Motor neuron (in vitro differentiated cells): ENCODE measurements around the gene PPP1R36. TPM values are rescaled to one million over a fixed set of nuclear protein-coding genes. Genes with fewer than 3 reads are reported as not detected.
A peak's percentile ranks its signal among the peaks of the same experiment; 100 is the strongest.
"Not testable (repeated sequence)": the region's sequence is repeated elsewhere in the genome, so short reads cannot be mapped to it uniquely, and the experiment has no call there.

ENCODE experiments used
- ATAC-seq, 8 experiments: fragments of 200-7000 bp; cut with Tn5 transposase; replicated peaks in 6 of 8; 2 replicates each; pipeline ENCODE4 v1.8.0; 2021; ENCODE audit warnings: mild to moderate bottlenecking in 8 of 8, moderate library complexity in 8 of 8
- H3K27ac ChIP-seq, 2 donors: fragments of 250-450 bp; sonication (Bioruptor Pico); 2 replicates each; pipeline ENCODE4 v1.9.0; 2021; ENCODE audit warnings: antibody characterized with exemption in 2 of 2, mild to moderate bottlenecking in 2 of 2, moderate library complexity in 1 of 2
- H3K4me1 ChIP-seq, 2 donors: fragments of 250-450 bp; sonication (Bioruptor Pico); replicated peaks in 1 of 2; 2 replicates each; pipeline ENCODE4 v1.6.1; 2021; ENCODE audit warnings: antibody characterized with exemption in 2 of 2, mild to moderate bottlenecking in 2 of 2, moderate library complexity in 1 of 2
- H3K4me3 ChIP-seq, 5 donors: fragments of 250-450 bp; sonication (Bioruptor Pico); 2 replicates each; pipeline ENCODE4 v1.9.0; 2021; ENCODE audit warnings: antibody characterized with exemption in 5 of 5, mild to moderate bottlenecking in 5 of 5, moderate library complexity in 4 of 5
- WGBS, 10 experiments: fragments of 450-650 bp; shearing (Covaris generic); methylation state at CpG; one replicate each; pipeline ENCODE4 v1.0.0; 2022; 5-methylcytosine and 5-hydroxymethylcytosine counted together
- in situ Hi-C, 9 experiments: fragments of 400-800 bp; cut with MboI; loops; one replicate each; pipeline ENCODE4 v1.15.0; 2021; ENCODE audit warnings: low sequenced_read_pairs in 9 of 9, low pct_unique_long_range_greater_than_20kb in 2 of 9; ENCODE audit not compliant: unreplicated experiment in 9 of 9
- total RNA-seq, 8 experiments: library from RNA; unstranded; fragments of 300-600 nt; gene quantifications; 2 replicates each; pipeline versions ENCODE4 v1.2.3 to v1.2.4, GENCODE V29; 2022

Gene PPP1R36
- total RNA-seq, 8 experiments from 2014 or later, result 0.16 to 0.62 (median 0.45) TPM; not detected in 2

GRCh38 chr14:64556526-64556925 is 6.8 kb downstream of the PPP1R36 start:
- 96 to 100% (median 100%) methylated on average over 1 to 4 of the region's 5 CpGs; no CpG with 5 or more reads in 4 of the 10 experiments for WGBS, 10 experiments
- in situ Hi-C loops, result no loop called here
- ATAC-seq, result peak in 2 of 8 experiments; percentile 33 to 44

DNA sequence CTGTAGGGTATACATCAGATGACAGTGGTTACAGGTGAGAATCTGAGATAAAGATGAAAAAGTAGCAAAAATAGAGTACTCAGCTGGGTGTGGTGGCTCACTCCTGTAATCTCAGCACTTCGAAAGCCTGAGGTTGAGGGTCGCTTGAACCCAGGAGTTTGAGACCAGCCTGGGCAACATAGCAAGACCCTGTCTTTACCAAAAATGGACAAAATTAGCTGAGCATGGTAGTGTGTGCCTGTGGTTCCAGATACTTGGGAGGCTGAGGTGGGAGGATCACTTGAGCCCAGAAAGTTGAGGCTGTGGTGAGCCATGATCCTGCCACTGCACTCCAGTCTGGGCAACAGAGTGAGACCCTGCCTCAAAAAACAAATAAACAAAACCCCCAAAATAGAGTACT is 8.5 kb downstream of the PPP1R36 start:
- 60 to 100% (median 92%) methylated on average over 1 to 2 of the region's 2 CpGs; no CpG with 5 or more reads in 2 of the 10 experiments for WGBS, 10 experiments
- in situ Hi-C loops, H3K4me1 ChIP-seq, ATAC-seq, H3K27ac ChIP-seq, H3K4me3 ChIP-seq: not testable (repeated sequence)

More at GRCh38 chr14:64556526-64556925, 6.8 kb downstream of the PPP1R36 start:
- H3K4me1 ChIP-seq, result no peaks in the 10 kb centered on the region
- H3K27ac ChIP-seq, result no peak overlapping the region
- no peak overlapping the region for H3K4me3 ChIP-seq

- in situ Hi-C loops, result no loop called here
- Histone ChIP-seq H3K4me1 (peaks cover 0 to 3% of the 10 kb centered on the region in 2 donors), H3K27ac (no peak overlapping the region), H3K4me3 (no peak overlapping the region)
- WGBS, 10 experiments, result 85 to 100% (median 88%) methylated on average over 1 to 2 of the region's 2 CpGs; no CpG with 5 or more reads in 5 of the 10 experiments
- ATAC-seq, result no peak
These were observed 11.9 kb downstream of the PPP1R36 start for GRCh38 chr14:64561631-64562030.

DNA sequence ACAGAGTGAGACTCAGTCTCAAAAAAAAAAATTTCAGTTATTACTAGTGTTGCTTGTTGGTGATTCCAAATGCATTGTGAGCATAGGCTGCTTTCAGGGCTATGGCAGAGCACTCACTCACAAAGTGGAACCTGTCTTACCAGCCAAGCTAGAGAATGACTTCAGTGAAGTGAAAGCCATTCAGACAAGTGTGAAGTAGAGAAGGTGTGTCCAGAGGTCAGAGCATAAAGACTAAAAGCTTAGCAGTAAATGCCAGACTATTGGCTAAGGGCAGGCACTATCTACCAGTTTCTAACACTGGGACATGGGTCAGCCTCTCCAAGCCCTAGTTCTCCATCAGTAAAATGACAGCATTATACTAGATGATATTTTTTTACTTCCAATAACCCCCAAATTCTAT is 12.7 kb downstream of the PPP1R36 start:
- H3K4me1 ChIP-seq, result peaks cover 0 to 7% of the 10 kb centered on the region in 2 donors
- in situ Hi-C loops, result no loop called here
- no peak for ATAC-seq
- H3K27ac ChIP-seq, result no peak overlapping the region
- no peak overlapping the region for H3K4me3 ChIP-seq

DNA sequence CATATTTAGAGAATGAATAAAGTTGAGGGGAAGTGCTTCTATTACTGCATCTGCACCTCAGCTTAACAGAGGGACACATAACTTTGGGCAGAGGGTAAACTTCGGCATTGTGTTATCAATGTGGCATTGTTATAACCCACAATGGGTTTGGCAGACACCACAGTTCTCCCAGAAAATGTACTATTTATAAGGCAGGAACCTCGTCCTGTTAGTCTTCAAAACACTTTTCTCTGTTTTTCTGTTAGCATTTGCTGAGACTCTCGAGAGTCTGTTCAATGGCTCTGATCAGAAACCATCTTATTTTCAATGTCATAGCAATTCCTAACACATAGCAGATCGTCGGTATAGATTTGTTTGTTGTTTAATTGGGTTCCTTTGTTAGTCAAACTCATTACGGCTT is 13.9 kb downstream of the PPP1R36 start:
- no peak overlapping the region for H3K27ac ChIP-seq
- H3K4me1 ChIP-seq, result peaks cover 1 to 7% of the 10 kb centered on the region in 2 donors
- WGBS, 10 experiments, result 67 to 100% (median 83%) methylated on average over 1 to 6 of the region's 6 CpGs; no CpG with 5 or more reads in 2 of the 10 experiments
- ATAC-seq, result no peak
- no peak overlapping the region for H3K4me3 ChIP-seq
- in situ Hi-C loops, result no loop called here

DNA sequence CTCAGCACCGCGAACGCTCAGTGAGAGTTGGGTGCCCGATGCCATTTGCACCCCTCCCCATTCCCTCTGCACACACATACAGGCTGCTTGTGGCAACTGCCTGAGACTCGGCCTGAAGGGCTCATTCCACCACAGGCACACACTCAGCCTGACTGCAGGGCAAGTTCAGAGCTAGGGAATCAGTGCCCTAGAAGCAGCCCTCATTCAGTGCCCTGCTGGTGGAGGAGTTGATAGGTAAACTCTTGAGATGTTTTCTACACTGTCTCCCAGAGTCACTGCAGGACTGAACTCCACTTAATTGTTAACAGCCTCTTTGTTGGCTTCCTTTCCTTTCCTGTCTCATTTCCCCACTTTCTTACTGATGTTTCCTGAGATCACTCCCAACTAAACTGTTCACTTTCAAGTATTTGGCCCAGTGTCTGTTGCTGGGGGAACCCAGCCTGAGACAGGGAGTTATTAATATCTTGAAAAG is 16.9 kb downstream of the PPP1R36 start:
- in situ Hi-C loops, result no loop called here
- Histone ChIP-seq H3K4me1 (peaks cover 4 to 11% of the 10 kb centered on the region in 2 donors), H3K27ac (no peak overlapping the region), H3K4me3 (no peak overlapping the region)
- ATAC-seq, result peak in 4 of 8 experiments; percentile 18 to 69 (median 23)
- 0 to 80% (median 35%) methylated on average over 1 to 2 of the region's 5 CpGs; no CpG with 5 or more reads in 6 of the 10 experiments for WGBS, 10 experiments

- no peak overlapping the region for H3K4me3 ChIP-seq
- ATAC-seq, result peak in 7 of 8 experiments; percentile 44 to 77 (median 70)
- H3K4me1 ChIP-seq, result peaks cover 13 to 21% of the 10 kb centered on the region in 2 donors
- in situ Hi-C loops, result no loop called here
- 24 to 78% (median 51%) methylated on average over 1 to 3 of the region's 3 CpGs; no CpG with 5 or more reads in 2 of the 10 experiments for WGBS, 10 experiments
- H3K27ac ChIP-seq, result no peak overlapping the region
These were observed 19.4 kb downstream of the PPP1R36 start for GRCh38 chr14:64569138-64569631.

- WGBS, 10 experiments, result 27 to 98% (median 88%) methylated on average over 3 to 7 of the region's 7 CpGs; no CpG with 5 or more reads in 1 of the 10 experiments
- H3K27ac ChIP-seq, ATAC-seq, H3K4me3 ChIP-seq, in situ Hi-C loops: not testable (repeated sequence)
- H3K4me1 ChIP-seq, result peaks cover 13 to 21% of the 10 kb centered on the region in 2 donors
These were observed 19.9 kb downstream of the PPP1R36 start for GRCh38 chr14:64569646-64570045.

DNA sequence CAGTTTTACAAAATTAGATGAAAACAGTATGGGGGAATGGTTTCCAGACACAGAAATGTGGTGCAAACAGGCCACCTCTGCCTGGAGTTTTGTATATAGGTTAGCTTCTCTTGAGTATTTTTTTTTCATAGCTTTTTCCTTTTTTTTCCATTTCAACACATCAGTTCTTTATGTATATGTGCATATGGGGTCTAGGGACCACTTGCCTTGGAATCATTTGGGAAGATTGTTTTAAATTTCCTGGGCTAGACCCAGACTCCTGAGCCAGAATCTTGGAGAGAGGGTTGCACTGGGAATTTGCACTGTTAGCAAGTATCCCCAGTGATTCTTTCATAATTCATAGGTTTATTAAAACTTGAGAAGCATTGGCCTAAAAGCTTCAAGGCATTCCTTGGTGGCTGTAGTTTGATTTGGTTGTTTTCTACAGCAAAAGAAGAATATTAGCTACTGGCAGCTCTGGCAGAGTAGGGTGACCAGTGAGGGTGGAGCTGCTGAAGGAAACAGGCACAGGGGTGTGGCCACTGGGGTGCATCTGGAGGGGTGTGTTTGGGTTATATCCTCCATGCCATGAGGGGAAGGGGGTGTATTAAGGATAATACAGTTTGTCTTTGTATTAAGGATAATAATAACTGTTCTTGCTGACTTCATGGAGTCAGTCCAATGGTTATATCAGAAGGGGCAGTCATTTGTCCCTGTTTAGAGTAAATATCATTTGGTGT is 22.8 kb downstream of the PPP1R36 start:
- in situ Hi-C loops, result no loop called here
- ATAC-seq, result peak in 6 of 8 experiments; percentile 13 to 78 (median 50)
- H3K4me3 ChIP-seq, result no peak overlapping the region
- H3K4me1 ChIP-seq, result peaks cover 13 to 14% of the 10 kb centered on the region in 2 donors
- H3K27ac ChIP-seq, result no peak overlapping the region

DNA sequence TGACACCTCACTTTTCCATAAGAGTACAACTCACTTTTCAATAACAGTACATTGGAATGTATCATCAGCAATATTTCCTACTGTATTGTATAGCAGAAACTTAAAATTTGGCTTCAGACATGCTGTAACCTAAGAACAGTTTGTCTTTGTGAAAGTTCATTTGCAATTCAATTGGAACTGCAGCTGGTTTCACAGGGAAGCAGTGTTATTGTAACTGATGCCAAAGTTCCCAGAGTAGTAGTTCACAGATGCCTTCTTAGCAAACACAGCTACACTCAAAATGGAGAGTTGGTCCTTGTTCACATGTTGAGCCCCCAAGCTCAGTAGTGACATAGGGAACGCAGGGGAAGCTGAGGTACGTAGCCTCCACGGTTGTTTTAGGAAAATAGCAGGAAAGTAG is 23.3 kb downstream of the PPP1R36 start:
- Histone ChIP-seq H3K4me3 (no peak overlapping the region), H3K27ac (no peak overlapping the region), H3K4me1 (peaks cover 13 to 14% of the 10 kb centered on the region in 2 donors)
- ATAC-seq, result peak; percentile 43 to 97 (median 64)
- in situ Hi-C loops, result no loop called here
- WGBS, 10 experiments, result 5 to 100% (median 20%) methylated on average over 1 to 3 of the region's 3 CpGs; no CpG with 5 or more reads in 3 of the 10 experiments

GRCh38 chr14:64574371-64575107 is 24.8 kb downstream of the PPP1R36 start:
- H3K4me1 ChIP-seq, result peaks cover 9 to 10% of the 10 kb centered on the region in 2 donors
- no peak overlapping the region for H3K4me3 ChIP-seq
- 42 to 100% (median 92%) methylated on average over 1 to 6 of the region's 6 CpGs; no CpG with 5 or more reads in 1 of the 10 experiments for WGBS, 10 experiments
- H3K27ac ChIP-seq, result no peak overlapping the region
- in situ Hi-C loops, result no loop called here
- ATAC-seq, result no peak

GRCh38 chr14:64577211-64577610 is 27.4 kb downstream of the PPP1R36 start:
- 90 to 100% (median 100%) methylated on average over 1 to 5 of the region's 5 CpGs; no CpG with 5 or more reads in 1 of the 10 experiments for WGBS, 10 experiments
- Histone ChIP-seq H3K4me3 (no peak overlapping the region), H3K27ac (no peak overlapping the region), H3K4me1 (peaks cover 9 to 10% of the 10 kb centered on the region in 2 donors)
- in situ Hi-C loops, result no loop called here
- no peak for ATAC-seq

- ATAC-seq, result no peak
- no peak overlapping the region for H3K4me3 ChIP-seq
- 31 to 93% (median 86%) methylated on average over 3 to 6 of the region's 7 CpGs; no CpG with 5 or more reads in 1 of the 10 experiments for WGBS, 10 experiments
- H3K4me1 ChIP-seq, result no peaks in the 10 kb centered on the region
- H3K27ac ChIP-seq, result no peak overlapping the region
- in situ Hi-C loops, result no loop called here
These were observed 30.7 kb downstream of the PPP1R36 start for GRCh38 chr14:64580467-64580866.
